Kasumi-1 (cell line): Measurements from ENCODE around the gene PPP1R7.

Experiments used
- DNase-seq, 2 experiments: peaks; one replicate each; lab custom pipeline; 2025; lab: John Stamatoyannopoulos, UW

PPP1R7 gene

GRCh38 chr2:241197947-241198346, 47.7 kb downstream of the PPP1R7 start:
- DNase-seq: no peak

GRCh38 chr2:241198381-241199279, 48.4 kb downstream of the PPP1R7 start:
- DNase-seq: no peak

- DNase-seq: no peak
Observed at GRCh38 chr2:241199286-241199685, 49.0 kb downstream of the PPP1R7 start.

GRCh38 chr2:241199897-241200821, 49.9 kb downstream of the PPP1R7 start:
- no peak for DNase-seq

GRCh38 chr2:241200822-241201395, 50.6 kb downstream of the PPP1R7 start:
- no peak for DNase-seq

GRCh38 chr2:241201445-241202267, 51.4 kb downstream of the PPP1R7 start:
- no peak for DNase-seq

GRCh38 chr2:241202268-241202585, 52.0 kb downstream of the PPP1R7 start:
- DNase-seq: no peak

- DNase-seq: no peak
Observed at GRCh38 chr2:241202681-241203080, 52.4 kb downstream of the PPP1R7 start.

- no peak for DNase-seq
Observed at GRCh38 chr2:241203218-241204009, 53.1 kb downstream of the PPP1R7 start.

- DNase-seq: no peak
Observed at GRCh38 chr2:241204010-241204384, 53.7 kb downstream of the PPP1R7 start.

- no peak for DNase-seq
Observed at GRCh38 chr2:241204490-241204889, 54.2 kb downstream of the PPP1R7 start.

GRCh38 chr2:241205086-241205485, 54.8 kb downstream of the PPP1R7 start:
- no peak for DNase-seq

GRCh38 chr2:241207151-241207550, 56.9 kb downstream of the PPP1R7 start:
- DNase-seq: no peak

GRCh38 chr2:241207641-241208040, 57.4 kb downstream of the PPP1R7 start:
- DNase-seq: no peak

GRCh38 chr2:241208058-241208457, 57.8 kb downstream of the PPP1R7 start:
- DNase-seq: no peak

GRCh38 chr2:241209271-241209670, 59.0 kb downstream of the PPP1R7 start:
- no peak for DNase-seq

GRCh38 chr2:241211276-241211675, 61.0 kb downstream of the PPP1R7 start:
- no peak for DNase-seq

- no peak for DNase-seq
Observed at GRCh38 chr2:241213041-241213440, 62.8 kb downstream of the PPP1R7 start.

- DNase-seq: no peak
Observed at GRCh38 chr2:241213567-241213966, 63.3 kb downstream of the PPP1R7 start.

- no peak for DNase-seq
Observed at GRCh38 chr2:241214209-241214608, 63.9 kb downstream of the PPP1R7 start.

- no peak for DNase-seq
Observed at GRCh38 chr2:241214766-241215165, 64.5 kb downstream of the PPP1R7 start.
